Measurements from ENCODE around the gene EIF4A3.

EIF4A3 gene

GRCh38 chr17:80147035-80147822, at the start of gene EIF4A3:
Gene EIF4A3 (minus strand): TSS chr17:80147128. CDS start chr17:80146961, 167 bp downstream.
- peak; percentile 2 for TF ChIP-seq CTCF (IDR thresholded peaks at IDR 0.05; ENCODE audit: insufficient read depth, missing control alignments)
- DNase-seq (ENCODE audit: insufficient read length, low spot score), result peak; percentile 95
- no peak for FAIRE-seq

- no peak for DNase-seq (ENCODE audit: insufficient read length, low spot score)
- no peak for FAIRE-seq
- TF ChIP-seq CTCF (IDR thresholded peaks at IDR 0.05; ENCODE audit: insufficient read depth, missing control alignments), result no peak
Measured at GRCh38 chr17:80196652-80197051, 49.7 kb upstream of the EIF4A3 start.

GRCh38 chr17:80195671-80196529, 49.0 kb upstream of the EIF4A3 start:
- FAIRE-seq (no peak), DNase-seq (ENCODE audit: insufficient read length, low spot score) (no peak)
- peak; percentile 94 for TF ChIP-seq CTCF (IDR thresholded peaks at IDR 0.05; ENCODE audit: insufficient read depth, missing control alignments)

GRCh38 chr17:80195141-80195540, 48.2 kb upstream of the EIF4A3 start:
- DNase-seq (ENCODE audit: insufficient read length, low spot score), result no peak
- no peak for FAIRE-seq
- TF ChIP-seq CTCF (IDR thresholded peaks at IDR 0.05; ENCODE audit: insufficient read depth, missing control alignments), result no peak

GRCh38 chr17:80191865-80192661, 45.1 kb upstream of the EIF4A3 start:
- TF ChIP-seq CTCF (IDR thresholded peaks at IDR 0.05; ENCODE audit: insufficient read depth, missing control alignments), result no peak
- DNase-seq (ENCODE audit: insufficient read length, low spot score), result no peak
- no peak for FAIRE-seq

- no peak for DNase-seq (ENCODE audit: insufficient read length, low spot score)
Measured at GRCh38 chr17:80191192-80191591, 44.3 kb upstream of the EIF4A3 start.

More at GRCh38 chr17:80191192-80191591, 44.3 kb upstream of the EIF4A3 start:
- no peak for FAIRE-seq
- no peak for TF ChIP-seq CTCF (IDR thresholded peaks at IDR 0.05; ENCODE audit: insufficient read depth, missing control alignments)
